K562 (cell line): ENCODE measurements around the gene MET. TPM values are rescaled to one million over a fixed set of nuclear protein-coding genes. Genes with fewer than 3 reads are reported as not detected.
A peak's percentile ranks its signal among the peaks of the same experiment; 100 is the strongest.

Experiments
- ATAC-seq: fragments of 200-7000 bp; cut with Tn5 transposase; 3 replicates; pipeline ENCODE4 v1.9.1; 2020; ENCODE audit warnings: moderate library complexity
- BruUV-seq: library from RNA; stranded (reverse); fragments of 400-500 nt; replicated peaks from 2 replicates; lab custom pipeline; 2021; lab: Mats Ljungman, UMichigan
- CTCF ChIA-PET: fragments of 300-600 bp; formaldehyde crosslinking; extraction: SDS; loops from one replicate; lab custom pipeline; 2021; ENCODE audit warnings: low intra/inter-chr PET ratio; lab: Yijun Ruan, JAX
- POLR2A ChIA-PET: fragments of 300-600, 350-650 bp; sonication (Branson Sonifier 250); formaldehyde crosslinking; extraction: SDS; loops from one replicate; lab custom pipeline; 2021; ENCODE audit warnings: antibody characterized with exemption, inconsistent platforms; lab: Yijun Ruan, JAX
- DNase-seq, 4 experiments: peaks; one replicate each; pipeline versions ENCODE4 v3.0.0 to v3.0.0-alpha.2; 2011 to 2018; ENCODE audit warnings: low spot score in 3 of 4, mixed read lengths in 3 of 4; ENCODE audit errors: extremely low read depth in 1 of 4
- FAIRE-seq: peaks from 2 replicates; lab custom pipeline; 2011; peaks lifted over from hg19 to GRCh38; lab: Jason Lieb, UNC
- H2AFZ ChIP-seq: 2 replicates; pipeline ENCODE4 v1.6.0; 2011; ENCODE audit warnings: low read depth, low read length, control low read depth, inconsistent platforms
- H3K27ac ChIP-seq: fragments of 200-600 bp; 3 replicates; pipeline ENCODE4 v1.8.0; 2011; ENCODE audit warnings: low read depth, mild to moderate bottlenecking, control low read depth, inconsistent platforms, low read length, moderate library complexity, mixed read lengths; ENCODE audit errors: extremely low read depth
- H3K27me3 ChIP-seq, 2 experiments: fragments of 300-600 bp in 1 of 2; 2 replicates in 1 of 2; 3 replicates in 1 of 2; pipeline versions ENCODE4 v1.6.0 to v1.8.0; 2011; ENCODE audit warnings: inconsistent platforms in 2 of 2, low read length in 2 of 2, mild to moderate bottlenecking in 1 of 2, mixed read lengths in 1 of 2, moderate library complexity in 1 of 2; ENCODE audit not compliant: control insufficient read depth in 2 of 2, insufficient read depth in 2 of 2
- H3K36me3 ChIP-seq: fragments of 300-600 bp; 3 replicates; pipeline ENCODE4 v1.8.0; 2011; ENCODE audit warnings: mild to moderate bottlenecking, low read length, inconsistent platforms; ENCODE audit not compliant: control insufficient read depth, insufficient read depth
- H3K4me1 ChIP-seq, 2 experiments: fragments of 200-600 bp in 1 of 2; replicated peaks in 1 of 2; 2 replicates in 1 of 2; 3 replicates in 1 of 2; pipeline versions ENCODE4 v1.5.1 to v1.8.0; 2011; ENCODE audit warnings: inconsistent platforms in 2 of 2, low read length in 2 of 2, mild to moderate bottlenecking in 1 of 2, mixed read lengths in 1 of 2, moderate library complexity in 1 of 2; ENCODE audit not compliant: control insufficient read depth in 2 of 2, insufficient read depth in 2 of 2
- H3K4me2 ChIP-seq: 2 replicates; pipeline ENCODE4 v1.6.1; 2011; ENCODE audit warnings: low read length, control low read depth, inconsistent platforms, mixed read lengths; ENCODE audit not compliant: insufficient read depth
- H3K4me3 ChIP-seq: fragments of 200-600 bp; sonication (generic), shearing (Covaris generic); 2 replicates; pipeline ENCODE4 v1.5.1; 2016; ENCODE audit warnings: control low read depth, inconsistent platforms
- H3K79me2 ChIP-seq: fragments of 200-600 bp; 3 replicates; pipeline ENCODE4 v1.8.0; 2011; ENCODE audit warnings: low read length, inconsistent platforms; ENCODE audit not compliant: control insufficient read depth, insufficient read depth
- H3K9ac ChIP-seq, 2 experiments: 2 replicates each; pipeline versions ENCODE4 v1.6.0 to v1.6.1; 2011; ENCODE audit warnings: low read depth in 2 of 2, low read length in 2 of 2, control low read depth in 1 of 2, inconsistent platforms in 1 of 2, mild to moderate bottlenecking in 1 of 2, mixed read lengths in 1 of 2; ENCODE audit not compliant: insufficient read depth in 1 of 2
- H3K9me1 ChIP-seq: one replicate; pipeline ENCODE4 v1.6.0; 2011; ENCODE audit warnings: inconsistent platforms, mild to moderate bottlenecking, low read length, moderate library complexity; ENCODE audit not compliant: control insufficient read depth, insufficient read depth
- H3K9me3 ChIP-seq: replicated peaks from 2 replicates; pipeline ENCODE4 v1.5.1; 2011; ENCODE audit warnings: low read depth, low read length, inconsistent platforms; ENCODE audit not compliant: control insufficient read depth, insufficient read depth
- H4K20me1 ChIP-seq: replicated peaks from 2 replicates; pipeline ENCODE4 v1.6.1; 2011; ENCODE audit warnings: low read length, inconsistent platforms, mixed read lengths; ENCODE audit not compliant: control insufficient read depth, insufficient read depth
- ATF7 ChIP-seq: fragments of 450-650 bp; IDR thresholded peaks from 2 replicates; pipeline ENCODE4 v1.7.1; 2014; ENCODE audit warnings: mild to moderate bottlenecking, moderate library complexity
- CC2D1A ChIP-seq: fragments of 450-650 bp; IDR thresholded peaks from 2 replicates; pipeline ENCODE4 v1.6.1; 2017; ENCODE audit warnings: mild to moderate bottlenecking
- CEBPB ChIP-seq: fragments of 450-650 bp; IDR thresholded peaks from 2 replicates; pipeline ENCODE4 v1.6.1; 2016; ENCODE audit warnings: missing genetic modification characterization, missing compliant biosample characterization
- ESRRA ChIP-seq: fragments of 450-650 bp; IDR thresholded peaks from 2 replicates; pipeline ENCODE4 v1.6.1; 2014; ENCODE audit warnings: low read depth, mild to moderate bottlenecking, moderate library complexity, borderline replicate concordance
- HDAC6 ChIP-seq: IDR thresholded peaks from 2 replicates; pipeline ENCODE4 v1.6.1; 2012; ENCODE audit warnings: low read depth, mild to moderate bottlenecking, control low read depth, inconsistent platforms, low read length, moderate library complexity
- MAZ ChIP-seq, 2 experiments: fragments of 450-650 bp in 1 of 2; sonication (generic) in 1 of 2; formaldehyde crosslinking; IDR thresholded peaks in 1 of 2; conservative IDR thresholded peaks in 1 of 2; 2 replicates each; pipeline versions ENCODE4 v1.4.0 to v1.5.0; 2020; ENCODE audit warnings: mild to moderate bottlenecking in 1 of 2, missing genetic modification reagents in 1 of 2
- NFE2 ChIP-seq: IDR thresholded peaks from 2 replicates; pipeline ENCODE4 v1.6.1; 2014; ENCODE audit warnings: antibody characterized with exemption, low read depth
- PURB ChIP-seq: sonication (generic); formaldehyde crosslinking; IDR thresholded peaks from 2 replicates; pipeline ENCODE4 v1.9.0; 2021; ENCODE audit warnings: low read depth, mild to moderate bottlenecking, missing genetic modification reagents
- PYGO2 ChIP-seq: fragments of 450-650 bp; IDR thresholded peaks from 2 replicates; pipeline ENCODE4 v1.6.1; 2016; ENCODE audit warnings: mild to moderate bottlenecking, missing genetic modification characterization, moderate library complexity, missing compliant biosample characterization
- SMAD1 ChIP-seq: fragments of 150-350 bp; IDR thresholded peaks from 2 replicates; pipeline ENCODE4 v1.6.1; 2014; ENCODE audit warnings: low read length, low read depth; ENCODE audit not compliant: partially characterized antibody
- ZNF324 ChIP-seq: fragments of 250-450 bp; sonication (Bioruptor Pico); IDR thresholded peaks from 2 replicates; pipeline ENCODE4 v1.4.0; 2020; ENCODE audit warnings: mild to moderate bottlenecking
- ZNF384 ChIP-seq: IDR thresholded peaks from 2 replicates; pipeline ENCODE4 v1.6.1; 2012; ENCODE audit warnings: low read depth, low read length, improper control_type of control experiment
- ZNF655 ChIP-seq: fragments of 250-450 bp; sonication (Bioruptor Pico); IDR thresholded peaks from 2 replicates; pipeline ENCODE4 v1.5.0; 2021
- ZNF707 ChIP-seq: fragments of 250-450 bp; sonication (Bioruptor Pico); conservative IDR thresholded peaks from 2 replicates; pipeline ENCODE4 v1.8.0; 2022; ENCODE audit warnings: inconsistent platforms, mild to moderate bottlenecking, moderate library complexity
- ZNF75A ChIP-seq: fragments of 450-650 bp; formaldehyde crosslinking; IDR thresholded peaks from 2 replicates; pipeline ENCODE4 v1.4.0; 2020; ENCODE audit warnings: mild to moderate bottlenecking
- whole genome bisulfite sequencing: fragments of 100-300 bp; shearing (Covaris generic); methylation state at CpG from one replicate; pipeline ENCODE4 v1.1.6; 2016; ENCODE audit warnings: low coverage, mixed read lengths; ENCODE audit not compliant: insufficient coverage; ENCODE audit errors: missing lambda C conversion rate; 5-methylcytosine and 5-hydroxymethylcytosine counted together
- in situ Hi-C: fragments of 300-500 bp; cut with MboI; formaldehyde crosslinking; loops from 4 replicates; pipeline ENCODE4 v1.15.0; 2018; ENCODE audit warnings: inconsistent platforms, mixed read lengths
- intact Hi-C: fragments of 100-400 bp; cut with micrococcal nuclease; formaldehyde crosslinking; loops from 2 replicates; pipeline ENCODE4 v1.14.2; 2022
- polyA plus RNA-seq, 8 experiments: library from polyadenylated mRNA; depleted of rRNA in 4 of 8; stranded (reverse) in 5 of 8; unstranded in 3 of 8; fragments of >200 nt; fragmentation: Nextera tagmentation in 2 of 8; fragmentation: Illumina TruSeq in 1 of 8; extraction: Ambion mirVana in 2 of 8; extraction: Trizol in 1 of 8; gene quantifications; 2 replicates each; pipeline versions ENCODE4 v1.2.1 to v1.2.3, GENCODE V29; 2011 to 2014; ENCODE audit warnings: inconsistent platforms in 1 of 8, missing spikeins in 1 of 8
- total RNA-seq, 7 experiments: library from RNA; depleted of rRNA in 6 of 7; stranded (reverse); fragments of >200 nt in 6 of 7; fragmentation: Illumina TruSeq in 2 of 7; extraction: Trizol in 2 of 7; gene quantifications; 2 replicates each; pipeline versions ENCODE4 v1.2.1 to v1.2.3, GENCODE V29; 2011 to 2021; ENCODE audit warnings: low replicate concordance in 1 of 7
- TF ChIP-seq, protein P1 (sequence below), 2 experiments: fragments of 450-650 bp in 1 of 2; sonication (generic) in 1 of 2; formaldehyde crosslinking in 1 of 2; IDR thresholded peaks in 1 of 2; conservative IDR thresholded peaks in 1 of 2; 2 replicates each; pipeline versions ENCODE4 v1.6.1 to v1.8.1; 2016 to 2023; ENCODE audit warnings: mild to moderate bottlenecking in 2 of 2, moderate library complexity in 2 of 2, inconsistent platforms in 1 of 2, missing genetic modification reagents in 1 of 2
- TF ChIP-seq, protein P2 (sequence below): fragments of 450-650 bp; IDR thresholded peaks from 2 replicates; pipeline ENCODE4 v1.6.1; 2016; ENCODE audit warnings: antibody characterized with exemption

Gene MET
- total and polyA plus RNA-seq, 9 of the 15 experiments (the other 6 are each of a cell fraction or from before 2014, with no cell fraction given): 0.84 to 2.4 (median 1.1) TPM

DNA sequence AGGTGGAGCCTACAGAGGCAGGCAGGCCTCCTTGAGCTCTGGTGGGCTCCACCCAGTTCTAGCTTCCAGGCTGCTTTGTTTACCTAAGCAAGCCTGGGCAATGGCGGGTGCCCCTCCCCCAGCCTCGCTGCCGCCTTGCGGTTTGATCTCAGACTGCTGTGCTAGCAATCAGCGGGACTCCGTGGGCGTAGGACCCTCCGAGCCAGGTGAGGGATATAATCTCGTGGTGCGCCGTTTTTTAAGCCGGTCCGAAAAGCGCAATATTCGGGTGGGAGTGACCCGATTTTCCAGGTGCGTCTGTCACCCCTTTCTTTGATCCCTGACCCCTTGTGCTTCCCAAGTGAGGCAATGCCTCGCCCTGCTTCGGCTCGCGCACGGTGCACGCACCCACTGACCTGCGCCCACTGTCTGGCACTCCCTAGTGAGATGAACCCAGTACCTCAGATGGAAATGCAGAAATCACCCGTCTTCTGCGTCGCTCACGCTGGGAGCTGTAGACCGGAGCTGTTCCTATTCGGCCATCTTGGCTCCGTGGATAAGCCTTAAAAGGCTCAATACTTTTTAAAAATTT, 52.0 kb downstream of the MET start (continued):
- peak; percentile 66; the same call in 1 of the 2 replicates for TF ChIP-seq ESRRA

DNA sequence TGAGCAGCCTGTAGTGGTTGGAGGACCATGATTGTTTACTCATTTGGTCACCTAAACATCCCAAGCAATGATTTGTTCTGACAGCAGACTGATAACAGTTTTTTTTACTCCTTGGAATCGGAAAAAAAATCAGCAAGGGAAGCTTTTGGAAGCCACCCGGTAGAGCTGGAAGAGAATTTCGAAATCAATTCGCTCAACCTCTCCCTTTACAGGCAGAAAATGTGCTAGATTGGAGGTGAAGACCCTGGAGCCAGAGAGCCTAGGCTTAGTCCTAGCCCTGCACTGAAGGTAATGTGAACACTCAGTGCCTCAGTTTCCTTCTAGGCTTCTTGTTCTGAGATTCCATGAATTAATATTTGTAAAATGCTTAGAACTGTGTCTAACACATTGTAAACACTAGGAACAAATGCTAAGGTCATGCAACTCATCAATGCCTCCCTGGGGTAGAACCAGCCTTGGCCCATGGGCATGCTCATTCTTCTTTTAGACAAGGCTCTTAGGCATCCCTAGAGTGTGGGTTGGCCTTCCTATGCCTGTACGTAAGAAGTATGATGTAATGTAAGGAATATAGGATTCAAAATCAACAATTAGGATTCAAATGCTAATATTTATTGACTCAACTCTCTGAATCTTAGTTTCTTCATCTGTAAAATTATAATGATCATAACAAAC, 52.7 kb downstream of the MET start:
- Histone ChIP-seq H3K27me3 (no peaks in the 10 kb centered on the region; a peak in 1 of 5 replicates), H4K20me1 (no peaks in the 10 kb centered on the region), H3K4me1 (peaks cover 0 to 4% of the 10 kb centered on the region in 2 experiments; a peak in 1 of 5 replicates), H3K4me2 (peak overlapping the region; percentile 70), H3K27ac (no peak overlapping the region), H3K9me1 (no peaks in the 10 kb centered on the region), H3K9ac (peak overlapping the region in 1 of 2 experiments; percentile 12; a peak in 2 of 4 replicates), H3K9me3 (no peaks in the 10 kb centered on the region), H2AFZ (peak overlapping the region; percentile 83), H3K36me3 (no peaks in the 10 kb centered on the region), H3K4me3 (peak overlapping the region; percentile 16), H3K79me2 (no peaks in the 10 kb centered on the region)
- BruUV-seq: no TSS peak
- ChIA-PET POLR2A (interaction anchor here (0.9 to 1.3 kb wide), 4 partner anchors 10 to 198 kb away, joined by 3 to 5 read pairs (median 4); no protein-coding TSS in a partner anchor), CTCF (no interaction called here)
- ATAC-seq: peak; percentile 64
- no peak for DNase-seq
- intact Hi-C loops (loop anchor here (5.0 kb wide), 1 partner anchor 127 kb away; no protein-coding TSS in a partner anchor), in situ Hi-C loops (no loop called here)
- FAIRE-seq: no peak
- 7% methylated on average over 5 of the region's 5 CpGs for WGBS
- TF ChIP-seq HDAC6 (no peak), PURB (CRISPR knock-in tag) (no peak), ZNF707 (CRISPR knock-in tag) (no peak), ZNF324 (CRISPR knock-in tag) (no peak), ZNF384 (peak; percentile 44), CEBPB (tag) (peak; percentile 48), ZNF655 (CRISPR knock-in tag) (no peak), ATF7 (no peak), PYGO2 (tag) (no peak), CC2D1A (no peak), ZNF75A (CRISPR knock-in tag) (no peak), NFE2 (no peak), SMAD1 (no peak), MAZ (CRISPR knock-in tag; conservative IDR thresholded peaks at IDR 0.05 in 1 of 2, IDR thresholded peaks at IDR 0.05 in 1 of 2) (peak in 1 of 2 experiments; percentile 17; a peak in 1 of 4 replicates)
- TF ChIP-seq, protein P1, sequence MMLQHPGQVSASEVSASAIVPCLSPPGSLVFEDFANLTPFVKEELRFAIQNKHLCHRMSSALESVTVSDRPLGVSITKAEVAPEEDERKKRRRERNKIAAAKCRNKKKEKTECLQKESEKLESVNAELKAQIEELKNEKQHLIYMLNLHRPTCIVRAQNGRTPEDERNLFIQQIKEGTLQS (IDR thresholded peaks at IDR 0.05): 0 out of 2 replicates have a peak, but pooled peaks have one; percentile 17
- TF ChIP-seq, protein P1 (CRISPR knock-in tag; conservative IDR thresholded peaks at IDR 0.05): no peak
- TF ChIP-seq, protein P2, sequence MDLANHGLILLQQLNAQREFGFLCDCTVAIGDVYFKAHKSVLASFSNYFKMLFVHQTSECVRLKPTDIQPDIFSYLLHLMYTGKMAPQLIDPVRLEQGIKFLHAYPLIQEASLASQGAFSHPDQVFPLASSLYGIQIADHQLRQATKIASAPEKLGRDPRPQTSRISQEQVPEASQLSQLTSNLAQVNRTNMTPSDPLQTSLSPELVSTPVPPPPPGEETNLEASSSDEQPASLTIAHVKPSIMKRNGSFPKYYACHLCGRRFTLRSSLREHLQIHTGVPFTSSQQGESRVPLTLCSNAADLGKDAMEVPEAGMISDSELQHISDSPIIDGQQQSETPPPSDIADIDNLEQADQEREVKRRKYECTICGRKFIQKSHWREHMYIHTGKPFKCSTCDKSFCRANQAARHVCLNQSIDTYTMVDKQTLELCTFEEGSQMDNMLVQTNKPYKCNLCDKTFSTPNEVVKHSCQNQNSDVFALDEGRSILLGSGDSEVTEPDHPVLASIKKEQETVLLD: no peak
